Activated CD8-positive, alpha-beta T cell treated with anti-CD3 and anti-CD28 coated beads for 36 hours (primary cell): Measurements from ENCODE around the gene PDE6D. TPM values are rescaled to one million over a fixed set of nuclear protein-coding genes. Genes with fewer than 3 reads are reported as not detected.

ENCODE experiments used
- ATAC-seq: fragments of 200-7000 bp; cut with Tn5 transposase; one replicate; pipeline ENCODE4 v1.10.0; 2021; ENCODE audit warnings: mild to moderate bottlenecking, moderate library complexity
- CTCF ChIA-PET: fragments of 350-600 bp; sonication (Branson Sonifier 250); formaldehyde crosslinking; loops from one replicate; lab custom pipeline; 2021; ENCODE audit warnings: antibody characterized with exemption; lab: Charles Lee
- POLR2A ChIA-PET: fragments of 350-600 bp; sonication (Branson Sonifier 250); formaldehyde crosslinking; loops from one replicate; lab custom pipeline; 2021; ENCODE audit warnings: antibody characterized with exemption; lab: Charles Lee
- DNase-seq: peaks from one replicate; pipeline ENCODE4 v3.0.0-alpha.2; 2020
- H3K27ac Mint-ChIP-seq: one replicate; pipeline ENCODE4 v1.8.0; 2021; ENCODE audit warnings: mild to moderate bottlenecking, mixed read lengths
- H3K27me3 Mint-ChIP-seq: one replicate; pipeline ENCODE4 v1.8.0; 2021; ENCODE audit warnings: mixed read lengths
- H3K36me3 Mint-ChIP-seq: one replicate; pipeline ENCODE4 v1.8.0; 2021; ENCODE audit warnings: low read depth, mixed read lengths
- H3K4me1 Mint-ChIP-seq: one replicate; pipeline ENCODE4 v1.8.0; 2021; ENCODE audit warnings: low read depth, mixed read lengths
- H3K4me3 Mint-ChIP-seq: one replicate; pipeline ENCODE4 v1.8.0; 2021; ENCODE audit warnings: mild to moderate bottlenecking, moderate library complexity, mixed read lengths
- H3K9me3 Mint-ChIP-seq: one replicate; pipeline ENCODE4 v1.8.0; 2021; ENCODE audit warnings: mixed read lengths
- intact Hi-C: fragments of 100-400 bp; cut with micrococcal nuclease; formaldehyde crosslinking; loops from one replicate; pipeline ENCODE4 v1.10.0; 2022
- total RNA-seq, 2 experiments: library from RNA; stranded (reverse); gene quantifications; one replicate each; pipeline ENCODE4 v1.2.3, GENCODE V29; 2021
- TF ChIP-seq, protein P1 (sequence below): fragments of 200-600 bp; IDR thresholded peaks from one replicate; pipeline ENCODE4 v1.8.0; 2022; ENCODE audit warnings: antibody characterized with exemption, mild to moderate bottlenecking

Gene PDE6D
- total RNA-seq, 2 experiments from 2014 or later = 22.8 to 23.5 TPM

DNA sequence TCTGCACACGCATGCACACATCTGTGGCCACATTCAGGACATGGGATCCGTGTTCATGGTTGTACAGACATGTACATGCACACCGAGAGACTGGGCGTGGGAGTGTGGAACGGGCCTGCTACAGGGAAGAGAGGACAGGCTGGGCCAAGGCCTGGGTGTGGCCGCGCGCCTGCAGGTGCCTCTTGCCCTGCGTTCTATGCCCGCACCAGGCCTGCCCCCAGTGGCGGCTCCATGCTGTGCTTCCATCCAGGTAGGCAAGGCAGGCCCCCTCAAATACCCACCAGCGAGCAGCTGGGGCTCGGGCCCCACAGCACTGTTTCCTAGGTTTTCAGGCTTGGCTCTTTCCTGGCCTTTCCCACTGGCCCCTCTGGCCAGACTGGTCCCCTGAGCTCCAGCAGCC is 88.2 kb downstream of the PDE6D start:
- H3K4me1 Mint-ChIP-seq = no peaks in the 10 kb centered on the region
- ATAC-seq = no peak
- POLR2A ChIA-PET = interaction anchor here (0.8 to 4.4 kb wide), 5 partner anchors 12 to 79 kb away, joined by 3 to 15 read pairs (median 3); partner anchors contain the start of gene PTMA

DNA sequence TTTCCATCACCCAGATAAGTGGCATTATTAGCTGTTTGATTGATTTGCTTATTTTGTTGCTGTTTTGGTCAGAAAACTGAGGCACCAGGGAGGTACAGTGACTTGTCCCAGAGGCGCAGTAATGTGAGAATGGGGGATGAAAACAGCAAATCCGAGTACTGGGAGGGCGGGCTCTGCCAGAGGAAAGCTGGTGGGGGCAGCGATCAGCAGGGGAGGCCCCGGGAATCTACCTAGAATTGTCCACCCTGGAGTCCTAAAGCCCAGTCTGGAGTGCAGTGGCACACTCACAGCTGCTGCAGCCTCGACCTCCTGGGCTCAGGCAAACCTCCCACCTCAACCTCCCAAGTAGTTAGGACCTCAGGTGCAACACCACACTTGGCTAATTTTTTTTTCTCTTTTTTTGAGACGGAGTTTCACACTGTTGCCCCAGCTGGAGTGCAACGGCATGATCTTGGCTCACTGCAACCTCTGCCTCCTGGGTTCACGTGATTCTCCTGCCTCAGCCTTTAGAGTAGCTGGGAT is 89.8 kb downstream of the PDE6D start:
- Mint-ChIP-seq H3K27me3 (no peaks in the 10 kb centered on the region), H3K4me1 (peaks cover 8% of the 10 kb centered on the region), H3K4me3 (no peak overlapping the region), H3K27ac (no peak overlapping the region), H3K36me3 (no peaks in the 10 kb centered on the region), H3K9me3 (no peaks in the 10 kb centered on the region)
- TF ChIP-seq, protein P1, sequence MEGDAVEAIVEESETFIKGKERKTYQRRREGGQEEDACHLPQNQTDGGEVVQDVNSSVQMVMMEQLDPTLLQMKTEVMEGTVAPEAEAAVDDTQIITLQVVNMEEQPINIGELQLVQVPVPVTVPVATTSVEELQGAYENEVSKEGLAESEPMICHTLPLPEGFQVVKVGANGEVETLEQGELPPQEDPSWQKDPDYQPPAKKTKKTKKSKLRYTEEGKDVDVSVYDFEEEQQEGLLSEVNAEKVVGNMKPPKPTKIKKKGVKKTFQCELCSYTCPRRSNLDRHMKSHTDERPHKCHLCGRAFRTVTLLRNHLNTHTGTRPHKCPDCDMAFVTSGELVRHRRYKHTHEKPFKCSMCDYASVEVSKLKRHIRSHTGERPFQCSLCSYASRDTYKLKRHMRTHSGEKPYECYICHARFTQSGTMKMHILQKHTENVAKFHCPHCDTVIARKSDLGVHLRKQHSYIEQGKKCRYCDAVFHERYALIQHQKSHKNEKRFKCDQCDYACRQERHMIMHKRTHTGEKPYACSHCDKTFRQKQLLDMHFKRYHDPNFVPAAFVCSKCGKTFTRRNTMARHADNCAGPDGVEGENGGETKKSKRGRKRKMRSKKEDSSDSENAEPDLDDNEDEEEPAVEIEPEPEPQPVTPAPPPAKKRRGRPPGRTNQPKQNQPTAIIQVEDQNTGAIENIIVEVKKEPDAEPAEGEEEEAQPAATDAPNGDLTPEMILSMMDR = no peak
- ChIA-PET CTCF (interaction anchor here (0.9 to 11.1 kb wide), 5 partner anchors 14 to 79 kb away, joined by 3 to 176 read pairs (median 6); no protein-coding TSS in a partner anchor), POLR2A (interaction anchor here (1.3 to 1.5 kb wide), 2 partner anchors 15 to 22 kb away, joined by 4 to 5 read pairs; no protein-coding TSS in a partner anchor)
- no peak for DNase-seq
- intact Hi-C loops = no loop called here
- ATAC-seq = no peak

More for the DNA sequence above, 88.2 kb downstream of the PDE6D start:
- Mint-ChIP-seq H3K36me3 (no peaks in the 10 kb centered on the region), H3K9me3 (no peaks in the 10 kb centered on the region), H3K4me3 (no peak overlapping the region), H3K27me3 (no peaks in the 10 kb centered on the region), H3K27ac (no peak overlapping the region)
- CTCF ChIA-PET = interaction anchor here (1.2 to 1.4 kb wide), 3 partner anchors 14 to 22 kb away, joined by 3 to 7 read pairs (median 6); no protein-coding TSS in a partner anchor
- TF ChIP-seq, protein P1 = no peak
- intact Hi-C loops = no loop called here
- no peak for DNase-seq

DNA sequence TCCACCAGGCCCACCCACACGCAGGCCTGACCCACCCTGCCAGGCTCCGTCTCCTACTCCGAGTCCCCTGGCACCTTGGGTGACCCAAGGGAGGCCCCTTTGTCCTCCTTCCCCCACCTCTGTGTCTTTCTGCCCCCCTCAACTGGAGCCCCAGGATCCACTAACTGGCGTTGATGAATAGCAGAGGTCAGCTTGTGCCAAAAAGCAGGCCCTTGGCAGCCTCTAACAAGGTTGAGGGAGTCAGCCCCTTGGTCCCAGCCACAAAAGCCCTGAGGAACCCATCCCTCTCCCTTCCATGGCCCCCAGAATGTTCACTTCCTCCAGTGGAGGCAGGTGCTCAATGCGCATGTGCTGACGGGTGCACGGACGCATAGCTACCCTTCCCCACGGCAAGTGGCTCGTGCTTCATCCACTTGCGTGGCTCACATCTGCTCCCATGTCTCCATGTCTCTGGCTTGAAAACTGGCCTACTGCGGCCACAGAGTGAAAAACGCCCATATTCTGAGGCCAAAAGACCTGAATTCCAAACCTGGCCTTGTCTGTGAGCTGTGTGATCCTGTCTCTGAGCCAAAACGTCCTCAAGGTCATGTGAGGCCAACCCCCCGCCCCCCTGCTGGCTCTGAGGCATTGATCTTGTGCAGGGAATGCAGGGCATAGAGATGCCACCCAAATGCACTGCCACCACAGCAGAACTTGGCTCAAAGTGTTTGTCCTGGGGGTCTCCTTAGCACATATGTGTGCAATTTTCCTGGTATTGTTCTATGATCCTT is 91.8 kb downstream of the PDE6D start:
- TF ChIP-seq, protein P1 = no peak
- no peaks in the 10 kb centered on the region for H3K9me3 Mint-ChIP-seq
- intact Hi-C loops = no loop called here
- H3K27me3 Mint-ChIP-seq = peaks cover 2% of the 10 kb centered on the region
- CTCF ChIA-PET = interaction anchor here (1.5 to 11.1 kb wide), 6 partner anchors 12 to 97 kb away, joined by 3 to 176 read pairs (median 30); partner anchors contain the start of genes COPS7B and PTMA
- no peak for DNase-seq
- H3K4me3 Mint-ChIP-seq = no peak overlapping the region
- H3K36me3 Mint-ChIP-seq = no peaks in the 10 kb centered on the region
- H3K4me1 Mint-ChIP-seq = peaks cover 8% of the 10 kb centered on the region
- H3K27ac Mint-ChIP-seq = no peak overlapping the region
- POLR2A ChIA-PET = interaction anchor here (1.4 to 2.1 kb wide), 5 partner anchors 14 to 25 kb away, joined by 3 to 10 read pairs (median 6); partner anchors contain the start of gene PTMA
- no peak for ATAC-seq

DNA sequence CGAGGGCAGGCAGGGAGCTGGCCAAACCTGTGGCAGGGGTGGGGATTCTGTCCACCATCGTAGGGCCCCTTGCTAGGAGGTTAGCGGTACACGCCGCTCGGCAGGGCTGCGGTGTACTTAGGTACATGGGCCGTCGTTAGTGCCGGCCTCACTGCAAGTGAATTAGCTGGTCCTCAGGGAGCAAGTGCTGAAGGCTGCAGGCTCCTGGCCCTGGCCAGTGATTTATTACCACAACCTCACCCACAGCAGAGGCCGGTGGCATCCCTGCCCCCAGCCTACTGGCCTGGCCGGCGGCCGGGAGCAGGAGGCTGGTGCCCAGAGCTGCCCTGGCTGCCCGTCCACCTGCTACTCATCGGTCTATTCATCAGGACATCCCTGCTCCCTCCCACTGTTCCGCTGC is 92.4 kb downstream of the PDE6D start:
- ChIA-PET CTCF (interaction anchor here (1.5 to 11.1 kb wide), 6 partner anchors 11 to 97 kb away, joined by 3 to 176 read pairs (median 30); partner anchors contain the start of genes COPS7B and PTMA), POLR2A (interaction anchor here (0.8 to 2.1 kb wide), 6 partner anchors 13 to 25 kb away, joined by 3 to 10 read pairs (median 5); partner anchors contain the start of gene PTMA)
- DNase-seq (no peak), ATAC-seq (no peak)
- Mint-ChIP-seq H3K9me3 (no peaks in the 10 kb centered on the region), H3K4me1 (peaks cover 8% of the 10 kb centered on the region), H3K36me3 (no peaks in the 10 kb centered on the region), H3K4me3 (no peak overlapping the region), H3K27ac (no peak overlapping the region), H3K27me3 (peaks cover 2% of the 10 kb centered on the region)
- intact Hi-C loops = no loop called here
- TF ChIP-seq, protein P1 = no peak
